Vagina (tissue), 2 donors: ENCODE measurements around the gene CREB5. TPM values are rescaled to one million over a fixed set of nuclear protein-coding genes. Genes with fewer than 3 reads are reported as not detected.

ENCODE experiments used
- DNase-seq, 2 donors: peaks; one replicate each; pipeline ENCODE4 v3.0.0-alpha.2; 2017; ENCODE audit errors: extremely low spot score in 2 of 2
- H3K27ac ChIP-seq: fragments of 200-600 bp; sonication (generic); one replicate; pipeline ENCODE4 v1.5.1; 2019
- H3K27me3 ChIP-seq: fragments of 200-600 bp; sonication (generic); one replicate; pipeline ENCODE4 v1.5.1; 2019
- H3K36me3 ChIP-seq, 2 donors: fragments of 200-600 bp; sonication (generic); one replicate each; pipeline ENCODE4 v1.5.1; 2017 to 2019
- H3K4me1 ChIP-seq: fragments of 200-600 bp; sonication (generic); one replicate; pipeline ENCODE4 v1.5.1; 2019
- H3K4me3 ChIP-seq, 2 donors: fragments of 200-600 bp; sonication (generic); 1 replicate in 1 of 2; 2 replicates in 1 of 2; pipeline ENCODE4 v1.5.1; 2016 to 2019
- H3K9me3 ChIP-seq: fragments of 200-600 bp; sonication (generic); one replicate; pipeline ENCODE4 v1.5.1; 2019
- CTCF ChIP-seq, 3 experiments: fragments of 450-650 bp in 2 of 3; fragments of 200-600 bp in 1 of 3; sonication (generic) in 1 of 3; IDR thresholded peaks; one replicate each; pipeline ENCODE4 v1.5.1; 2017 to 2019; ENCODE audit warnings: antibody characterized with exemption in 3 of 3, mild to moderate bottlenecking in 2 of 3, moderate library complexity in 2 of 3
- POLR2A ChIP-seq, 2 donors: fragments of 450-650 bp; IDR thresholded peaks; one replicate each; pipeline ENCODE4 v1.6.1; 2017; ENCODE audit warnings: antibody characterized with exemption in 2 of 2, mild to moderate bottlenecking in 2 of 2, moderate library complexity in 2 of 2
- POLR2AphosphoS5 ChIP-seq, 2 donors: sonication (generic); formaldehyde crosslinking; IDR thresholded peaks; one replicate each; pipeline ENCODE4 v1.9.0; 2017; ENCODE audit warnings: antibody characterized with exemption in 2 of 2, mild to moderate bottlenecking in 2 of 2, low read depth in 1 of 2; ENCODE audit not compliant: insufficient read depth in 1 of 2
- intact Hi-C: fragments of 100-400 bp; cut with DNase I; formaldehyde crosslinking; loops from one replicate; pipeline ENCODE4 v1.15.1; 2023
- total RNA-seq: library from RNA; depleted of rRNA; stranded (reverse); fragments of >200 nt; gene quantifications from one replicate; pipeline ENCODE4 v1.2.3, GENCODE V29; 2016

Gene CREB5
- total RNA-seq, 1 donor from 2014 or later, result 23.1 TPM

- no peaks in the 10 kb centered on the region for H3K4me1 ChIP-seq
- no peak overlapping the region for H3K4me3 ChIP-seq
- no peaks in the 10 kb centered on the region for H3K36me3 ChIP-seq
- TF ChIP-seq CTCF (IDR thresholded peaks at IDR 0.05), result no peak
- TF ChIP-seq POLR2A (IDR thresholded peaks at IDR 0.05), result no peak
- no peak for TF ChIP-seq POLR2AphosphoS5 (IDR thresholded peaks at IDR 0.05; ENCODE audit: insufficient read depth in 1 of 2, low read depth in 1 of 2)
- H3K27me3 ChIP-seq, result no peaks in the 10 kb centered on the region
- H3K27ac ChIP-seq, result no peak overlapping the region
- intact Hi-C loops, result no loop called here
- DNase-seq, result no peak
- no peaks in the 10 kb centered on the region for H3K9me3 ChIP-seq
Observed at GRCh38 chr7:28481091-28481926, 69.0 kb downstream of the CREB5 start.

DNA sequence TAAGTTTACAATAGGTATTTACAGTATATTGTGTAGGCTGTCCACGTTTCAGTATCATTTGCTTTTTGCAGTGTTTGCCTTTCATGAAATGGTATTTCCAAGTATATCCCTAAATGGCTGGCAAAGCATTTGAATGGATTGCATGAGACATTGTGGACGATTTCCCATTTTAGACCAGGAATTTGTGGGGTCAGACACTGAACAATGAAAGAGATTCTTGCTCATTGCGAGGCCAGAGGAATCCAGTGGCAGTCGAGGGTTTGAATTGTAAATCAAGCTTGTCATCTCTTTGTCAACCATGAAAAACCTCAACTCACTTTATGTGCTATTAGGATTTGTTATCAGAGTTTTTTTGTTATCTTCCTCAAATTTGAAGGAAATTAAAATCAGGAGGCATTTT, 70.8 kb downstream of the CREB5 start:
- no peak overlapping the region for H3K4me3 ChIP-seq
- no peaks in the 10 kb centered on the region for H3K9me3 ChIP-seq
- H3K27me3 ChIP-seq, result no peaks in the 10 kb centered on the region
- H3K27ac ChIP-seq, result no peak overlapping the region
- no peaks in the 10 kb centered on the region for H3K4me1 ChIP-seq
- no peaks in the 10 kb centered on the region for H3K36me3 ChIP-seq
- intact Hi-C loops, result no loop called here
- DNase-seq, result no peak
- TF ChIP-seq POLR2A (IDR thresholded peaks at IDR 0.05) (no peak), CTCF (IDR thresholded peaks at IDR 0.05) (no peak), POLR2AphosphoS5 (IDR thresholded peaks at IDR 0.05; ENCODE audit: insufficient read depth in 1 of 2, low read depth in 1 of 2) (no peak)

- DNase-seq, result no peak
- Histone ChIP-seq H3K9me3 (no peaks in the 10 kb centered on the region), H3K36me3 (no peaks in the 10 kb centered on the region), H3K27me3 (no peaks in the 10 kb centered on the region), H3K27ac (no peak overlapping the region), H3K4me3 (no peak overlapping the region), H3K4me1 (no peaks in the 10 kb centered on the region)
- intact Hi-C loops, result no loop called here
- TF ChIP-seq CTCF (IDR thresholded peaks at IDR 0.05) (no peak), POLR2A (IDR thresholded peaks at IDR 0.05) (no peak)
Observed at GRCh38 chr7:28483908-28484605, 71.7 kb downstream of the CREB5 start.

DNA sequence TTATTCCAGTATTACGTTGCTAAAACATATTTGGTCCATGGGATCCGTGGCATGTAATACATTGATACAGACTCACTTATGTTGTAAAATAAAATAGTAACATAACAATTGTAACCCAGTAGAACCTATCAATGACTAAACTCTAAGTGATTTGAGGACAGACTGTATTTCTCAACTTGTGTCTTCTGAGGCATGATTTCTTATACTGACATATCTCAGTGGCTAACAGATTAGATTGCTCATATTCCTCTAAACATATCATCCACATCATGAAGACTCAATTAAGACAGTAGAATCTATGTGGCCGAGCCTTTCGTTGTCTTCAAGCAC, 72.3 kb downstream of the CREB5 start:
- TF ChIP-seq CTCF (IDR thresholded peaks at IDR 0.05) (no peak), POLR2AphosphoS5 (IDR thresholded peaks at IDR 0.05; ENCODE audit: insufficient read depth in 1 of 2, low read depth in 1 of 2) (no peak), POLR2A (IDR thresholded peaks at IDR 0.05) (no peak)
- intact Hi-C loops, result no loop called here

DNA sequence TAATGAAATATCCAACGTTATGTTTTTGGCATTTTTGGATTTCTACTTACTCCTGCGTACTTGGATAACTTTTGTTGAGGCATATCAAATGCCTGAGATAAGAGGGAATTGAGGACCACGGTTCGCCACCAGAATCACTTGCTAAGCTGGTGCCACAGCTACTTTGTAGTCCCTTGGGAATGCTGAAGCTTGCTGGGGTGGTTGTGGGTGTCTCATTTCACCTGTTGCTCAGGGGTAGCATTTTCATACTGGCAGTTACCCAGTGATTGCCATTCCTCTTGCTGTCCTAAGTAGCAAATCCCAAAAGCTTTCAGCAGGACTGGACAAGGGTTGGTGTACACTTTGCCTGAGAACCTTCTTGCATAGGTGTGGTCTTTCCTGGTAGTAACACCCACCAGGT, 75.2 kb downstream of the CREB5 start:
- no peaks in the 10 kb centered on the region for H3K36me3 ChIP-seq
- no peaks in the 10 kb centered on the region for H3K9me3 ChIP-seq
- TF ChIP-seq POLR2AphosphoS5 (IDR thresholded peaks at IDR 0.05; ENCODE audit: insufficient read depth in 1 of 2, low read depth in 1 of 2) (no peak), CTCF (IDR thresholded peaks at IDR 0.05) (no peak), POLR2A (IDR thresholded peaks at IDR 0.05) (no peak)
- intact Hi-C loops, result no loop called here
- no peaks in the 10 kb centered on the region for H3K4me1 ChIP-seq
- no peaks in the 10 kb centered on the region for H3K27me3 ChIP-seq
- no peak overlapping the region for H3K27ac ChIP-seq
- no peak overlapping the region for H3K4me3 ChIP-seq
- no peak for DNase-seq

More for the DNA sequence above, 72.3 kb downstream of the CREB5 start:
- Histone ChIP-seq H3K36me3 (no peaks in the 10 kb centered on the region), H3K4me1 (no peaks in the 10 kb centered on the region), H3K9me3 (no peaks in the 10 kb centered on the region), H3K27ac (no peak overlapping the region), H3K27me3 (no peaks in the 10 kb centered on the region), H3K4me3 (no peak overlapping the region)
- DNase-seq, result no peak
